SH-SY5Y (cell line): ENCODE results near the gene CLSTN2.

Experiments used
- GATA2 ChIP-seq: IDR thresholded peaks from 2 replicates; pipeline ENCODE4 v1.6.1; 2011; ENCODE audit warnings: mild to moderate bottlenecking, low read depth, low read length
- GATA3 ChIP-seq: IDR thresholded peaks from 2 replicates; pipeline ENCODE4 v1.6.1; 2011; ENCODE audit warnings: low read depth, mild to moderate bottlenecking, low read length, moderate library complexity

- TF ChIP-seq GATA3 (no peak), GATA2 (no peak)
These were observed 497.3 kb downstream of the CLSTN2 start for GRCh38 chr3:140432229-140432669.
